ENCODE measurements around the gene RAPGEF5.
"Not testable (repeated sequence)": the region's sequence is repeated elsewhere in the genome, so short reads cannot be mapped to it uniquely, and the experiment has no call there.

Gene RAPGEF5

DNA sequence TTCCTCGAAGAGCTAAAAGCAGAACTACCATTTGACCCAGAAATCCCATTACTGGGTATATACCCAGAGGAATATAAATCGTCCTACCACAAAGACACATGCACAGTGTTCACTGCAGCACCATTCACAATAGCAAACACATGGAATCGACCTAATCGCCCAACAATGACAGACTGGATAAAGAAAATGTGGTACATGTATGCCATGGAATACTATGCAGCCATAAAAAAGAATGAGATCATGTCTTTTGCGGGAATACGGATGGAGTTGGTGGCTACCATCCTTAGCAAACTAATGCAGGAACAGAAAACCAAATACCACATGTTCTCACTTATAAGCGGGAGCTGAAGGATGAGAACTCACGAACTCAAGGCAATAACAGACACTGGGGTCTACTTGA, 276.7 kb downstream of the RAPGEF5 start:
- not testable (repeated sequence) for DNase-seq (ENCODE audit: low spot score)

DNA sequence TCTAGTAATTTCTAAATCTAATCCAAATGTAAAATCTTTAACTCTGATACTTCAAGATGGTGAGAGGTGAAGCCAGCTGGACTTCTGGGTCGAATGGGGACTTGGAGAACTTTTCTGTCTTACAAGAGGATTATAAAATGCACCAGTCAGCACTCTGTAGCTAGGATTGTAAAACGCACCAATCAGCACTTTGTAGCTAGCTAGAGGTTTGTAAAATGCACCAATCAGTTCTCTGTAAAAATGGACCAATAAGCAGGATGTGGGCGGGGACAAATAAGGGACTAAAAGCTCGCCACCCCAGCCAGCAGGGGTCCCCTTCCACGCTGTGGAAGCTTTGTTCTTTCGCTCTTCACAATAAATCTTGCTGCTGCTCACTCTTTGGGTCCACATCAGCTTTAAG, 278.1 kb downstream of the RAPGEF5 start:
- not testable (repeated sequence) for DNase-seq (ENCODE audit: low spot score)

DNA sequence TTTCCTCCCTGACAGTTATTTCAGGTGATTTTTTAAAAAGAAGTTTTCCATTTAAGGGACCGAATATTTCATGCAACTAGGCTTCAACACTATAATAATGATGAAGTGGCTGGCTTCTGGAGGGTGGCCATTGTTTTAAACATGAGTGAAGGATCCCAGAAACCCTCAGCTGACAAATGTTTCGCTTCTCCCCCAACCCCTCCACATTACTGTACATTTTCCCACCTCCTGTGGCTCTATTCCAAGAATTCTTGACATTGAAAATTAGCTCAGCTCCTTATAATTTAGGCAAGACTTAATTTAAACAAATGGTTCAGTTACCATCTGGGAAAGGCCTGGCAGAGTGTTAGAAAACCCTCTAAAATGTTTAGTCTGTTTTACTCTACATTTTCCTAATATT, 281.4 kb downstream of the RAPGEF5 start:
- DNase-seq (ENCODE audit: low spot score), result no peak

DNA sequence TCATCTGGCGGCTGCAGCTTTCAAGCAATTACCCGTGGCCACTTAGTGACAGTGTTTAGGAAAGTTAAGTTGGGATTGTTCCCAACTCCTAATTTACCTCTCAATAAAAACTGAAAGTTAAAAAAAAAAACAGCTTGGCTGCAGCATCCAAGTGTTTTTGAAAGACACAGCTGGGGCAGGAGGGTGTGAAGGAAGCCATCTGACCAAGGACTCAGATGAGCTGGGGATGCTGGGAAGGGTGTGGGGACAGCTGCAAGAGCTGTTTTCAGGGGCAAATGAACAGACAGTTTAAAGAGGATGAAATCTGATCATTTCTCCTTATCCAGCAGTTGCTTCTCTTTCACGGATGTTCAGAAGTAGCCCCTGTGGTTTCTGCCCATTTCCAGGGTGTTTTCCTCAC, 282.1 kb downstream of the RAPGEF5 start:
- DNase-seq (ENCODE audit: low spot score), result no peak
